Erythroblast (primary cell): ENCODE data around the gene CFDP1.

Experiments used
- GATA1 ChIP-seq: IDR thresholded peaks from 2 replicates; pipeline ENCODE4 v1.6.1; 2011; ENCODE audit warnings: low read depth, mild to moderate bottlenecking, control low read depth, low read length, moderate library complexity
- POLR2A ChIP-seq: IDR thresholded peaks from 2 replicates; pipeline ENCODE4 v1.6.1; 2011; ENCODE audit warnings: mild to moderate bottlenecking, low read length

DNA sequence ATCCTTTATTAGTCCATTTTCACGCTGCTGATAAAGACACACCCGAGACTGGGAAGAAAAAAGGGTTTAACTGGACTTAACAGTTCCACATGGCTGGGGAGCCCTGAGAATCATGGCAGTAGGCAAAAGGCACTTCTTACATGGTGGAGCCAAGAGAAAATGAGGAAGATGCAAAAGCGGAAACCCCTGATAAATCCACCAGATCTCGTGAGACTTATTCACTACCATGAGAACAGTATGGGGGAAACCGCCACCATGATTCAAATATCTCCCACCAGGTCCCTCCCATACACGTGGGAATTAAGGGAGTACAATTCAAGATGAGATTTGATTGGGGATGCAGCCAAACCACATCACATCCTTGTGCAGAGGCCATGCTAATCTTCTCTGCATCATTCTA is 146.9 kb downstream of the CFDP1 start:
- TF ChIP-seq POLR2A: no peak
- no peak for TF ChIP-seq GATA1
